Measurements from ENCODE around the gene CACNA1B. TPM values are rescaled to one million over a fixed set of nuclear protein-coding genes. Genes with fewer than 3 reads are reported as not detected.

Gene CACNA1B
- total and polyA plus RNA-seq, 7 donors = under 0.01 to 1.4 (median 0.55) TPM; not detected in 1

DNA sequence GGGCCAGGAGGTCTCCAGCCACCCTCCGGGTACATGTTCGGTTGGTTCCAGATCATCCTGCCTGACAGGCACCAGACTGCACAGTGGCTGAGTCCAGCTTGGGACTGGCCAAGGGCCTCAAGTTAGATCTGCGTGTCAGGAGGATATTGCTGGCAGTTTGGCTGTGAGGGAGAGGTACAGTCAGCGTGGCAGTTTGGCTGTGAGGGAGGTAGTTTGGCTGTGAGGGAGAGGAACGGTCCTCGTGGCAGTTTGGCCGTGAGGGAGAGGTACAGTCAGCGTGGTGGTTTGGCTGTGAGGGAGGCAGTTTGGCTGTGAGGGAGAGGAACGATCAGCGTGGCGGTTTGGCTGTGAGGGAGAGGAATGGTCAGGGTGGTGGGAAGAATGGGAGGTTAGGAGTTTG is 39.0 kb downstream of the CACNA1B start:
- no peak for DNase-seq
- Histone ChIP-seq H3K4me3 (no peak overlapping the region), H3K9me3 (no peaks in the 10 kb centered on the region), H3K4me1 (no peaks in the 10 kb centered on the region), H3K36me3 (no peaks in the 10 kb centered on the region), H3K27me3 (no peaks in the 10 kb centered on the region), H3K27ac (no peak overlapping the region)
- intact Hi-C loops (cut with DNase I) = no loop called here
- 76 to 83% methylated on average over 11 of the region's 11 CpGs for WGBS, 2 donors
- TF ChIP-seq CTCF (IDR thresholded peaks at IDR 0.05) (no peak), POLR2A (IDR thresholded peaks at IDR 0.05) (no peak), EP300 (IDR thresholded peaks at IDR 0.05) (no peak), POLR2AphosphoS5 (IDR thresholded peaks at IDR 0.05) (no peak)

DNA sequence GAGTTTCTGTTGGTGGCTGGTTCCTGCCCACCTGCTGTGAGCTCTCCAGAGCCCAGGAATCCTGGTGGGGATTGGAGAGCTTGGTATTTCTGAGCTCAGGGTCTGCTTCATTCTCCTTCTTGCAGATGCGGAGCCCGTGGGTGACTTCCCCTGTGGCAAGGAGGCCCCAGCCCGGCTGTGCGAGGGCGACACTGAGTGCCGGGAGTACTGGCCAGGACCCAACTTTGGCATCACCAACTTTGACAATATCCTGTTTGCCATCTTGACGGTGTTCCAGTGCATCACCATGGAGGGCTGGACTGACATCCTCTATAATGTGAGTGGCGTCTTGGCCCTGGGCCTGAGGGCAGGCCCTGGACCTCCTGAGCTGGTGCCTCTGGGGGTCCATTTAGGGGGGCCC is 39.5 kb downstream of the CACNA1B start:
- H3K4me1 ChIP-seq = no peaks in the 10 kb centered on the region
- no peak for DNase-seq
- no peak overlapping the region for H3K27ac ChIP-seq
- intact Hi-C loops (cut with DNase I) = no loop called here
- no peaks in the 10 kb centered on the region for H3K9me3 ChIP-seq
- TF ChIP-seq CTCF (IDR thresholded peaks at IDR 0.05) (no peak), POLR2AphosphoS5 (IDR thresholded peaks at IDR 0.05) (no peak), EP300 (IDR thresholded peaks at IDR 0.05) (no peak), POLR2A (IDR thresholded peaks at IDR 0.05) (no peak)
- H3K27me3 ChIP-seq = no peaks in the 10 kb centered on the region
- H3K4me3 ChIP-seq = no peak overlapping the region
- no peaks in the 10 kb centered on the region for H3K36me3 ChIP-seq
- 83 to 91% methylated on average over 8 of the region's 8 CpGs for WGBS, 2 donors

GRCh38 chr9:137917795-137918194 is 40.2 kb downstream of the CACNA1B start:
- Histone ChIP-seq H3K27ac (no peak overlapping the region), H3K4me3 (no peak overlapping the region), H3K27me3 (no peaks in the 10 kb centered on the region), H3K36me3 (no peaks in the 10 kb centered on the region), H3K4me1 (no peaks in the 10 kb centered on the region), H3K9me3 (no peaks in the 10 kb centered on the region)
- WGBS, 2 donors = 85 to 86% methylated on average over 13 of the region's 13 CpGs
- intact Hi-C loops (cut with DNase I) = no loop called here
- TF ChIP-seq EP300 (IDR thresholded peaks at IDR 0.05) = no peak
- DNase-seq = no peak

- intact Hi-C loops (cut with DNase I) = no loop called here
- H3K27me3 ChIP-seq = no peaks in the 10 kb centered on the region
- no peak overlapping the region for H3K27ac ChIP-seq
- H3K4me1 ChIP-seq = no peaks in the 10 kb centered on the region
- H3K4me3 ChIP-seq = no peak overlapping the region
- 59 to 61% methylated on average over 9 of the region's 9 CpGs for WGBS, 2 donors
- DNase-seq = no peak
- no peaks in the 10 kb centered on the region for H3K9me3 ChIP-seq
- TF ChIP-seq POLR2AphosphoS5 (IDR thresholded peaks at IDR 0.05) (no peak), POLR2A (IDR thresholded peaks at IDR 0.05) (no peak), EP300 (IDR thresholded peaks at IDR 0.05) (no peak), CTCF (IDR thresholded peaks at IDR 0.05) (no peak)
- H3K36me3 ChIP-seq = no peaks in the 10 kb centered on the region
Measured at GRCh38 chr9:137918331-137919094, 40.9 kb downstream of the CACNA1B start.

GRCh38 chr9:137919095-137919465 is 41.5 kb downstream of the CACNA1B start:
- WGBS, 2 donors = 83 to 84% methylated on average over 9 of the region's 9 CpGs
- Histone ChIP-seq H3K27me3 (no peaks in the 10 kb centered on the region), H3K9me3 (no peaks in the 10 kb centered on the region), H3K36me3 (no peaks in the 10 kb centered on the region), H3K4me3 (no peak overlapping the region), H3K27ac (no peak overlapping the region), H3K4me1 (no peaks in the 10 kb centered on the region)
- DNase-seq = no peak
- intact Hi-C loops (cut with DNase I) = no loop called here
- TF ChIP-seq POLR2A (IDR thresholded peaks at IDR 0.05) (no peak), POLR2AphosphoS5 (IDR thresholded peaks at IDR 0.05) (no peak), CTCF (IDR thresholded peaks at IDR 0.05) (no peak), EP300 (IDR thresholded peaks at IDR 0.05) (no peak)

Data from sigmoid colon (tissue), 7 donors.